Liver (tissue), 9 donors: ENCODE measurements around the gene BTRC. TPM values are rescaled to one million over a fixed set of nuclear protein-coding genes. Genes with fewer than 3 reads are reported as not detected.

Source experiments
- DNase-seq: peaks from one replicate; pipeline ENCODE4 v3.0.0-alpha.2; 2017; ENCODE audit warnings: low spot score
- H3K27ac ChIP-seq, 2 donors: one replicate each; pipeline ENCODE4 v1.7.0; 2013; ENCODE audit warnings: inconsistent platforms in 2 of 2, low read length in 2 of 2, control low read depth in 1 of 2, low read depth in 1 of 2, mild to moderate bottlenecking in 1 of 2
- H3K27me3 ChIP-seq, 4 donors: one replicate each; pipeline versions ENCODE4 v1.6.1 to v1.7.0; 2013; ENCODE audit warnings: low read length in 3 of 4, inconsistent platforms in 1 of 4, mild to moderate bottlenecking in 1 of 4, moderate library complexity in 1 of 4; ENCODE audit not compliant: control insufficient read depth in 4 of 4, insufficient read depth in 4 of 4
- H3K36me3 ChIP-seq, 4 donors: one replicate each; pipeline versions ENCODE4 v1.6.1 to v1.7.0; 2013; ENCODE audit warnings: low read length in 3 of 4, mild to moderate bottlenecking in 3 of 4, low read depth in 1 of 4, moderate library complexity in 1 of 4; ENCODE audit not compliant: control insufficient read depth in 4 of 4, insufficient read depth in 3 of 4
- H3K4me1 ChIP-seq, 4 donors: one replicate each; pipeline versions ENCODE4 v1.6.1 to v1.7.0; 2013; ENCODE audit warnings: low read length in 3 of 4, mild to moderate bottlenecking in 3 of 4, moderate library complexity in 1 of 4; ENCODE audit not compliant: control insufficient read depth in 4 of 4, insufficient read depth in 4 of 4
- H3K4me3 ChIP-seq, 3 donors: one replicate each; pipeline versions ENCODE4 v1.6.1 to v1.7.0; 2013; ENCODE audit warnings: low read length in 3 of 3, control low read depth in 1 of 3, low read depth in 1 of 3, mild to moderate bottlenecking in 1 of 3
- H3K9ac ChIP-seq, 2 donors: one replicate each; pipeline ENCODE4 v1.7.0; 2013; ENCODE audit warnings: low read length in 2 of 2, mild to moderate bottlenecking in 2 of 2, moderate library complexity in 2 of 2, control low read depth in 1 of 2, low read depth in 1 of 2
- H3K9me3 ChIP-seq, 4 donors: one replicate each; pipeline versions ENCODE4 v1.6.1 to v1.7.0; 2013; ENCODE audit warnings: low read length in 3 of 4; ENCODE audit not compliant: control insufficient read depth in 4 of 4
- ATF3 ChIP-seq: IDR thresholded peaks from 2 replicates; pipeline ENCODE4 v1.6.1; 2016; ENCODE audit warnings: antibody characterized with exemption
- EGR1 ChIP-seq, 2 donors: IDR thresholded peaks; 2 replicates each; pipeline ENCODE4 v1.6.1; 2016 to 2018; ENCODE audit warnings: antibody characterized with exemption in 2 of 2, low read depth in 2 of 2
- FOXA1 ChIP-seq: IDR thresholded peaks from 2 replicates; pipeline ENCODE4 v1.6.1; 2016; ENCODE audit warnings: antibody characterized with exemption
- FOXA2 ChIP-seq: IDR thresholded peaks from 2 replicates; pipeline ENCODE4 v1.6.1; 2016; ENCODE audit warnings: antibody characterized with exemption
- GABPA ChIP-seq, 2 donors: IDR thresholded peaks in 1 of 2; conservative IDR thresholded peaks in 1 of 2; 2 replicates each; pipeline ENCODE4 v1.6.1; 2016; ENCODE audit warnings: antibody characterized with exemption in 2 of 2, mild to moderate bottlenecking in 1 of 2, moderate library complexity in 1 of 2
- HNF4A ChIP-seq, 2 donors: conservative IDR thresholded peaks; 2 replicates each; pipeline ENCODE4 v1.6.1; 2016; ENCODE audit warnings: antibody characterized with exemption in 2 of 2, mild to moderate bottlenecking in 2 of 2
- HNF4G ChIP-seq: IDR thresholded peaks from 2 replicates; pipeline ENCODE4 v1.6.1; 2016; ENCODE audit warnings: antibody characterized with exemption
- JUND ChIP-seq, 2 donors: IDR thresholded peaks; 2 replicates each; pipeline ENCODE4 v1.6.1; 2016; ENCODE audit warnings: antibody characterized with exemption in 2 of 2
- MAX ChIP-seq: IDR thresholded peaks from 2 replicates; pipeline ENCODE4 v1.6.1; 2016; ENCODE audit warnings: antibody characterized with exemption
- NR2F2 ChIP-seq: IDR thresholded peaks from 2 replicates; pipeline ENCODE4 v1.6.1; 2016; ENCODE audit warnings: antibody characterized with exemption
- RAD21 ChIP-seq, 2 donors: IDR thresholded peaks; 2 replicates each; pipeline ENCODE4 v1.6.1; 2016; ENCODE audit warnings: antibody characterized with exemption in 2 of 2, mild to moderate bottlenecking in 2 of 2
- REST ChIP-seq: IDR thresholded peaks from 2 replicates; pipeline ENCODE4 v1.6.1; 2016; ENCODE audit warnings: antibody characterized with exemption, mild to moderate bottlenecking
- RXRA ChIP-seq, 2 donors: IDR thresholded peaks; 2 replicates each; pipeline ENCODE4 v1.6.1; 2017 to 2018; ENCODE audit warnings: antibody characterized with exemption in 2 of 2, mild to moderate bottlenecking in 1 of 2
- SP1 ChIP-seq: IDR thresholded peaks from 2 replicates; pipeline ENCODE4 v1.6.1; 2018; ENCODE audit warnings: antibody characterized with exemption, mild to moderate bottlenecking
- TAF1 ChIP-seq: conservative IDR thresholded peaks from 2 replicates; pipeline ENCODE4 v1.6.1; 2016; ENCODE audit warnings: antibody characterized with exemption, mild to moderate bottlenecking
- YY1 ChIP-seq: IDR thresholded peaks from 2 replicates; pipeline ENCODE4 v1.6.1; 2016; ENCODE audit warnings: antibody characterized with exemption, mild to moderate bottlenecking
- WGBS: extraction: QIAGEN DNeasy Blood & Tissue Kit; methylation state at CpG from one replicate; pipeline ENCODE4 v1.1.7; 2013; 5-methylcytosine and 5-hydroxymethylcytosine counted together
- polyA plus RNA-seq, 2 donors: library from polyadenylated mRNA; stranded (reverse) in 1 of 2; unstranded in 1 of 2; fragments of 200-250 nt in 1 of 2; fragments of >200 nt in 1 of 2; fragmentation: Nextera tagmentation in 1 of 2; extraction: Ambion mirVana in 1 of 2; gene quantifications; one replicate each; pipeline versions ENCODE4 v1.2.1 to v1.2.3, GENCODE V29; 2013 to 2015
- total RNA-seq, 2 donors: library from RNA; depleted of rRNA; stranded (reverse); fragments of >200 nt; gene quantifications; one replicate each; pipeline ENCODE4 v1.2.3, GENCODE V29; 2014
- TF ChIP-seq, protein P1 (sequence below): fragments of 150-350 bp; IDR thresholded peaks from 2 replicates; pipeline ENCODE4 v1.5.1; 2017; ENCODE audit warnings: improper control_type of control experiment, low read depth, low read length; ENCODE audit not compliant: missing input control
- TF ChIP-seq, protein P2 (sequence below): IDR thresholded peaks from 2 replicates; pipeline ENCODE4 v1.6.1; 2016; ENCODE audit warnings: antibody characterized with exemption
- donor health status: healthy.
- donor health status: healthy.
- donor health status: healthy.
- donor health status: healthy.
- donor health status: healthy.

BTRC gene
- total and polyA plus RNA-seq, 4 donors, result 2.7 to 28.2 (median 5.9) TPM

GRCh38 chr10:101386659-101387259, 32.8 kb downstream of the BTRC start:
- peaks cover 0 to 2% (median 0%) of the 10 kb centered on the region in 4 donors for H3K4me1 ChIP-seq
- no peaks in the 10 kb centered on the region for H3K27me3 ChIP-seq
- no peaks in the 10 kb centered on the region for H3K36me3 ChIP-seq
- no peak for DNase-seq
- no peak overlapping the region for H3K9ac ChIP-seq
- H3K27ac ChIP-seq, result no peak overlapping the region
- no peaks in the 10 kb centered on the region for H3K9me3 ChIP-seq
- H3K4me3 ChIP-seq, result no peak overlapping the region
- WGBS, result 96% methylated on average over 4 of the region's 4 CpGs
- no peak for TF ChIP-seq HNF4A (conservative IDR thresholded peaks at IDR 0.05)
- no peak for TF ChIP-seq FOXA2
- TF ChIP-seq HNF4G, result no peak
- no peak for TF ChIP-seq TAF1
- TF ChIP-seq RXRA (IDR thresholded peaks at IDR 0.05), result no peak
- TF ChIP-seq, protein P1, sequence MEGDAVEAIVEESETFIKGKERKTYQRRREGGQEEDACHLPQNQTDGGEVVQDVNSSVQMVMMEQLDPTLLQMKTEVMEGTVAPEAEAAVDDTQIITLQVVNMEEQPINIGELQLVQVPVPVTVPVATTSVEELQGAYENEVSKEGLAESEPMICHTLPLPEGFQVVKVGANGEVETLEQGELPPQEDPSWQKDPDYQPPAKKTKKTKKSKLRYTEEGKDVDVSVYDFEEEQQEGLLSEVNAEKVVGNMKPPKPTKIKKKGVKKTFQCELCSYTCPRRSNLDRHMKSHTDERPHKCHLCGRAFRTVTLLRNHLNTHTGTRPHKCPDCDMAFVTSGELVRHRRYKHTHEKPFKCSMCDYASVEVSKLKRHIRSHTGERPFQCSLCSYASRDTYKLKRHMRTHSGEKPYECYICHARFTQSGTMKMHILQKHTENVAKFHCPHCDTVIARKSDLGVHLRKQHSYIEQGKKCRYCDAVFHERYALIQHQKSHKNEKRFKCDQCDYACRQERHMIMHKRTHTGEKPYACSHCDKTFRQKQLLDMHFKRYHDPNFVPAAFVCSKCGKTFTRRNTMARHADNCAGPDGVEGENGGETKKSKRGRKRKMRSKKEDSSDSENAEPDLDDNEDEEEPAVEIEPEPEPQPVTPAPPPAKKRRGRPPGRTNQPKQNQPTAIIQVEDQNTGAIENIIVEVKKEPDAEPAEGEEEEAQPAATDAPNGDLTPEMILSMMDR, result no peak

- 94% methylated on average over 2 of the region's 2 CpGs for WGBS
- no peak overlapping the region for H3K27ac ChIP-seq
These were observed 34.8 kb downstream of the BTRC start for GRCh38 chr10:101388676-101389276.

More at GRCh38 chr10:101388676-101389276, 34.8 kb downstream of the BTRC start:
- DNase-seq, result no peak
- Histone ChIP-seq H3K4me1 (peaks cover 0 to 2% (median 0%) of the 10 kb centered on the region in 4 donors), H3K36me3 (no peaks in the 10 kb centered on the region), H3K27me3 (no peaks in the 10 kb centered on the region), H3K4me3 (no peak overlapping the region), H3K9ac (no peak overlapping the region), H3K9me3 (no peaks in the 10 kb centered on the region)
- TF ChIP-seq MAX, result no peak
- TF ChIP-seq FOXA2, result no peak
- TF ChIP-seq ATF3, result no peak
- TF ChIP-seq RXRA (IDR thresholded peaks at IDR 0.05), result no peak
- TF ChIP-seq, protein P1, result no peak
- no peak for TF ChIP-seq HNF4A (conservative IDR thresholded peaks at IDR 0.05)
- no peak for TF ChIP-seq GABPA (IDR thresholded peaks at IDR 0.05 in 1 of 2, conservative IDR thresholded peaks at IDR 0.05 in 1 of 2)
- no peak for TF ChIP-seq FOXA1
- TF ChIP-seq RAD21 (IDR thresholded peaks at IDR 0.05), result no peak
- no peak for TF ChIP-seq JUND (IDR thresholded peaks at IDR 0.05)
- no peak for TF ChIP-seq SP1
- no peak for TF ChIP-seq NR2F2
- TF ChIP-seq YY1, result no peak
- no peak for TF ChIP-seq TAF1
- TF ChIP-seq HNF4G, result no peak
- TF ChIP-seq, protein P2, sequence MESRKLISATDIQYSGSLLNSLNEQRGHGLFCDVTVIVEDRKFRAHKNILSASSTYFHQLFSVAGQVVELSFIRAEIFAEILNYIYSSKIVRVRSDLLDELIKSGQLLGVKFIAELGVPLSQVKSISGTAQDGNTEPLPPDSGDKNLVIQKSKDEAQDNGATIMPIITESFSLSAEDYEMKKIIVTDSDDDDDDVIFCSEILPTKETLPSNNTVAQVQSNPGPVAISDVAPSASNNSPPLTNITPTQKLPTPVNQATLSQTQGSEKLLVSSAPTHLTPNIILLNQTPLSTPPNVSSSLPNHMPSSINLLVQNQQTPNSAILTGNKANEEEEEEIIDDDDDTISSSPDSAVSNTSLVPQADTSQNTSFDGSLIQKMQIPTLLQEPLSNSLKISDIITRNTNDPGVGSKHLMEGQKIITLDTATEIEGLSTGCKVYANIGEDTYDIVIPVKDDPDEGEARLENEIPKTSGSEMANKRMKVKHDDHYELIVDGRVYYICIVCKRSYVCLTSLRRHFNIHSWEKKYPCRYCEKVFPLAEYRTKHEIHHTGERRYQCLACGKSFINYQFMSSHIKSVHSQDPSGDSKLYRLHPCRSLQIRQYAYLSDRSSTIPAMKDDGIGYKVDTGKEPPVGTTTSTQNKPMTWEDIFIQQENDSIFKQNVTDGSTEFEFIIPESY, result no peak
- TF ChIP-seq EGR1 (IDR thresholded peaks at IDR 0.05; ENCODE audit: low read depth in 2 of 2), result no peak
- TF ChIP-seq REST, result no peak
